GM21447 (cell line): ENCODE data around the gene EPHB4.

Experiments
- ATAC-seq: cut with Tn5 transposase; IDR thresholded peaks from one replicate; pipeline ENCODE4 v1.9.1; 2021; ENCODE audit not compliant: unreplicated experiment

Gene EPHB4

GRCh38 chr7:100827330-100828226, at the start of gene EPHB4:
Gene EPHB4 (minus strand): TSS chr7:100827523. CDS start chr7:100827030, 493 bp downstream.
- ATAC-seq = no peak

- ATAC-seq = peak; percentile 39
Measured at GRCh38 chr7:100875356-100875751, 48.0 kb upstream of the EPHB4 start.

DNA sequence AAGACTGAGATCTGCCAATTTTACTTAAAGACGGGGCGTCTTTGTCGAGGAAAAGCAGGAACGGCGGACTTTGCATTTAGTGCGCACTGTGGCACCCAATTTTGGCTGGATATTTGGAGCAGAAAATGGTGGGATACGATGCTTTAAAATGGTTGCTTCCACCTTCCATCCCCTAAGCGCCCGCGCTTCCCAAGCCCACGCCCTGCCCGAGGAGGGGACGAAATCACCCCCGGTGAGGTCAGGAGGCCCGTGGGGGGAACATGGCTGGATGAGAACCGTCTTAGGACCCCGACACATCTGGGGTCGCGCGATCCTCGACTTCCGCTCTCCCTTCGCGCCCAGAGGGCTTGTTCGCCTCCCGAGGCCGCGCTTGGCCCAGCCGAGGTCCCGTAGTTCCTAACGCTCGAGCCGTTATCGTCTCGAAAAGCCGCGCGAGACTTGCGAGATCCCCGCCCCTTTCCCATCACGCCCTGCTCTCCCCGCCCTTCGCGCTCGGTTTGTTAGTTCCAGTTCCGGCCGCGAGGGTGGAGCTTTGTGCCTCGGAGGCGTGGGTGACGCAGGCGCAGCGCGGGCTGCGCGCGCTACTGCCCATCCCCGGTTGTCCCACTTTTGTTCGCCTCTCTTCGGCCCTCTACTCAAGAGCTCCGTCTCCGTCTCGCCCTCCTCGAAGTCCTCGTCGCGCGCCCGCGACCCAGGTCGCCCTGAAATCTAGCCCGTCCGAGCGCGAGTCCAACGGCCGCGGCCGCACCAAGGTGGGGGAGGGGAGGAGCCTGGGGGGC, 47.4 kb upstream of the EPHB4 start, which contains the start of gene SRRT:
TSS of gene SRRT (plus strand) at position 527 of the 779 bp plus-strand sequence. CDS start 488 bp downstream, outside the sequence.
- peak; percentile 89 for ATAC-seq

DNA sequence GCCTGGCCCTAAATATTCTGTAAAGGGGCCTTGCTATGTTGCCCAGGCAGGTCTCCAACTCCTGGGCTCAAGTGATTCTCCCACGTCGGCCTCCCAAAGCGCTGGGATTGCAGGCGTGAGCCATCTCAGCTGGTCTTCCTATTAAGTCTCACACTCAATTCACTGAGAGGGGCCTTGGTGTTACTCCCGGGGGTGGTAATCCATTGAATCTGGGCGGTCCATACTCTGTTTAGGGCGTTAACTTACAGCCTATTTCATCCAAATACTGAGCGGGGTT, 46.9 kb upstream of the EPHB4 start:
- ATAC-seq = no peak

- ATAC-seq = no peak
Measured at GRCh38 chr7:100873599-100874299, 46.4 kb upstream of the EPHB4 start.

DNA sequence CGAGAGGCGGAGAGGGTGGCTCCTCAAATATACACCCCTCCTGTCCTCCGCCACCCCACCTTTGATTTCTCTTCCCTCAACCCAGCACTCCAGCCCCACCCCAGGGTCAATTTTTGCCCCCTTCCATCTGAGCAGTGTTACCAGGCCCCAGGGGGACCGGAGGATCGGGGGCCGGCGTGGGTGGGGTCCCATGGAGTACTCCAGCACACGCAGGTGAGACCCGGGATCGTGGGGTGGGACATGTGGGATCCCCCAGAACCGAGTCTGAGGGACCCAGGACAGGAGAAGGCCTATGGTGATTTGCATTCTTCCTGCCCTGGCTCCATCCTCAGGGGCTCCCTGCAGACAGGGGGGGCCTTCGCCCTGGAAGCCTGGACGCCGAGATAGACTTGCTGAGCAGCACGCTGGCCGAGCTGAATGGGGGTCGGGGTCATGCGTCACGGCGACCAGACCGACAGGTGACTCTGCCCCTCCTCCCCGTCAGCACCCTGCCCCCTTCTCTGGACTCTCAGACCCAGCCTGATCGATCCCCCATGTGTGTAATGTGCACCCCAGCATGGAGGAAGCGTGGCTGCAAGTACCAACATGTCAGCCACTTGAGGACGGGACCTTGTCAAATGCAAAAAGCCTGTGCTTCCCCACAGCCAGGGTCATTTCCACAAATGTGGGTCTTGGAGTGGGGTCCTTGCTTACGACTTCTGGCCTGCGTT, 40.6 kb upstream of the EPHB4 start:
- ATAC-seq = no peak

DNA sequence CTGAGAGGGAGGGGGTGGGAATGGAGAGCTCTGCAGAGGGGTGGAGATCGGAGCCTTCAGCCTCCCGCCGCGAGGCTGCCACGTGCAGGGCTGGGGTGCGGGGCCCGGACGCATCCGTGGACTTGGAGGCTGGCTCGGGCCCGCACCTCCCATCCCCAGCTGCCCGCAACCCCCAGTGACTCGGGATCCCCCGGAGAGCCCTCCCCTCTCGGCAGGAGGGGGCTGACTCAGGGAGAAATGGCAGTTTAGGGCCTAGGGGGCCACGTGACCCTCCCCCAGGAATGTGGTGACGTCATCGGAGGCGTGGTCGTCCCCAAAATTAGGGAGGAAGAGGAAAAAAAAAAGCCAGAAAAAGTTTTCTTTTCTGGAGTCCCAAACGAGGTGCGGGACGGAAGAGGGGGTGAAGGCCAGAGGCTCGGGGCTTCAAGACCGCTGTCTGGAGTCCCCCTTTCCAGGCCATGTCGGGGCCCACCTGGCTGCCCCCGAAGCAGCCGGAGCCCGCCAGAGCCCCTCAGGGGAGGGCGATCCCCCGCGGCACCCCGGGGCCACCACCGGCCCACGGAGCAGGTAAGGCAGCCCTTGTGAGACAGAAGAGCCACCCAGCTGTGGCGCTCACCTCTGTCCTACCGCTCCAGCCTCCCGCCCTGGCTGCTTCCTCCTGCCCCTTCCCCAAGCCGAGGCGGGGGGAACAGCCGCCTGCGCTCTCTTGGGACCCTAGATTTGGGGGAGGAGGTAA, 39.9 kb upstream of the EPHB4 start, which contains the start of gene TRIP6:
TSS of gene TRIP6 (plus strand) at position 348 of the 736 bp plus-strand sequence. CDS start at position 459, 111 bp downstream.
- no peak for ATAC-seq

GRCh38 chr7:100866729-100867039, 39.4 kb upstream of the EPHB4 start:
- ATAC-seq = no peak

DNA sequence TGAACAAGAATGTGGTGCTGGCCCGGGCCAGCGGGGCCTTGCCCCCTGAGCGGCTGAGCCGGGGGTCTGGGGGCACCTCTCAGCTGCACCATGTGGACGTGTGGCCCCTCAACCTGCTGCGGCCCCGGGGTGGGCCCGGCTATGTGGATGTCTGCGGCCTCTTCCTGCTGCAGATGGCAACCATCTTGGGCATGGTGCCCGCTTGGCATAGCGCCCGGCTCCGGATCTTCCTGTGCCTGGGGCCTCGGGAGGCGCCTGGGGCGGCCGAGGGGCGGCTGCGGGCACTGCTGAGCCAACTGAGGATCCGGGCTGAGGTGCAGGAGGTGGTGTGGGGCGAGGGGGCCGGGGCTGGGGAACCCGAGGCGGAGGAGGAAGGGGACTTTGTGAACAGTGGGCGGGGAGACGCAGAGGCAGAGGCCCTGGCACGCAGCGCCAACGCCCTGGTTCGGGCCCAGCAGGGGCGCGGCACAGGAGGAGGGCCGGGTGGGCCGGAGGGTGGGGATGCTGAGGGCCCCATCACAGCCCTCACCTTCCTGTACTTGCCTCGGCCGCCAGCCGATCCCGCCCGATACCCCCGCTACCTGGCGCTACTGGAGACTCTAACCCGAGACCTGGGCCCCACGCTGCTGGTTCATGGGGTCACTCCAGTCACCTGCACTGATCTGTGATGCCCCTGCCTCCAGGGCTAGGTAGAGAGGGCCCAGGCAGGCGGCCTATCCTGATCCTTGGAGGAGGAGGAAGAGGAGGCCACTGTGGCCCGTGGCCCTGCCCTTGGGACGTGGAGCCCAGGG, 38.8 kb upstream of the EPHB4 start:
- no peak for ATAC-seq

GRCh38 chr7:100865372-100865911, 38.1 kb upstream of the EPHB4 start:
- no peak for ATAC-seq

GRCh38 chr7:100864263-100864845, 37.0 kb upstream of the EPHB4 start:
- ATAC-seq = no peak

GRCh38 chr7:100863406-100863950, 36.2 kb upstream of the EPHB4 start:
- no peak for ATAC-seq

GRCh38 chr7:100861616-100861985, 34.3 kb upstream of the EPHB4 start:
- no peak for ATAC-seq

- ATAC-seq = no peak
Measured at GRCh38 chr7:100860702-100861615, 33.6 kb upstream of the EPHB4 start.

GRCh38 chr7:100859856-100860255, 32.5 kb upstream of the EPHB4 start:
- no peak for ATAC-seq

- ATAC-seq = no peak
Measured at GRCh38 chr7:100856871-100857282, 29.6 kb upstream of the EPHB4 start.

GRCh38 chr7:100855515-100855914, 28.2 kb upstream of the EPHB4 start:
- ATAC-seq = no peak
